GM21447 (cell line): ENCODE measurements around the gene IRAK2.
A peak's percentile ranks its signal among the peaks of the same experiment; 100 is the strongest.
"Not testable (repeated sequence)": the region's sequence is repeated elsewhere in the genome, so short reads cannot be mapped to it uniquely, and the experiment has no call there.

Experiments used
- ATAC-seq: cut with Tn5 transposase; IDR thresholded peaks from one replicate; pipeline ENCODE4 v1.9.1; 2021; ENCODE audit not compliant: unreplicated experiment

IRAK2 gene, protein sequence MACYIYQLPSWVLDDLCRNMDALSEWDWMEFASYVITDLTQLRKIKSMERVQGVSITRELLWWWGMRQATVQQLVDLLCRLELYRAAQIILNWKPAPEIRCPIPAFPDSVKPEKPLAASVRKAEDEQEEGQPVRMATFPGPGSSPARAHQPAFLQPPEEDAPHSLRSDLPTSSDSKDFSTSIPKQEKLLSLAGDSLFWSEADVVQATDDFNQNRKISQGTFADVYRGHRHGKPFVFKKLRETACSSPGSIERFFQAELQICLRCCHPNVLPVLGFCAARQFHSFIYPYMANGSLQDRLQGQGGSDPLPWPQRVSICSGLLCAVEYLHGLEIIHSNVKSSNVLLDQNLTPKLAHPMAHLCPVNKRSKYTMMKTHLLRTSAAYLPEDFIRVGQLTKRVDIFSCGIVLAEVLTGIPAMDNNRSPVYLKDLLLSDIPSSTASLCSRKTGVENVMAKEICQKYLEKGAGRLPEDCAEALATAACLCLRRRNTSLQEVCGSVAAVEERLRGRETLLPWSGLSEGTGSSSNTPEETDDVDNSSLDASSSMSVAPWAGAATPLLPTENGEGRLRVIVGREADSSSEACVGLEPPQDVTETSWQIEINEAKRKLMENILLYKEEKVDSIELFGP

DNA sequence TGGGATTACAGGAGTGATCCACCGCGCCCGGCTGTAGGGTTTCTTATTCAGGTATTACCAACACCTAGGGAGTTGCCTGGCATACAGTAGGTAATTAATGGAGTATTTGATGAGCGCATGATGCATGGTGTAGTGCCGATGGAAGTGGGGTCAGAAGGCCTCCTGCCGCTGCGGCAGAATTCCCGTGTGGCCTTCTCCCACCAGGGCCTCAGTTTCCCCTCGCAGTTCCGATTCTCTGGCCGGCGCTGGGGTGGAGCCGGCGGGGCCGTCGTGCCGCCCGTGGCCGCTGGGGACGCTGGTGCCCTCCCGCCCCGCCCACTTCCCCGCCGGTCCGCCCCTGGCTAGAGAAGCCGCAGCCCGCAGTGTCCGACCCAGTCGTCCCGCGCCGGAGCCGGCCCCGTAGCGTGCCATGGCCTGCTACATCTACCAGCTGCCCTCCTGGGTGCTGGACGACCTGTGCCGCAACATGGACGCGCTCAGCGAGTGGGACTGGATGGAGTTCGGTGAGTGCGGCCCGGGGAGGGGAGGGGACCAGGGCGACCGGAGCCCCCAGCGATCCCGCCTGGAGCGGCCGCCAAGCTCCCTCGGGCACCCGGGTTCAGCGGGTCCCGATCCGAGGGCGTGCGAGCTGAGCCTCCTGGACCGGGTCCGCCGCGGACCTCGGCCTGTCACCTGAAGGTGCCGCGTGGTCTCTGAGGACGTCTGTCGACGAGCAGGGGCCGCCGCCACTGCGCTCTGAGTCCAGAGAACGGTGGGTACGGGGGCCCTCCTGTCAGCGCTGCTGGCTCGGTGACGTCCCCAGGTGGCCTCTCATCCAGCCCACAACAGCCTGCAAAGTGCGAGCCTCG, at the start of gene IRAK2:
TSS of gene IRAK2 (plus strand) at position 374 of the 848 bp plus-strand sequence. CDS start at position 410, 36 bp downstream.
- peak; percentile 81 for ATAC-seq

GRCh38 chr3:10115326-10116137, 49.2 kb upstream of the IRAK2 start, which contains the start of gene BRK1:
Gene BRK1, plus strand, starts transcription at chr3:10115675. Its CDS starts 27 bp downstream, at chr3:10115702.
- peak; percentile 95 for ATAC-seq

GRCh38 chr3:10116138-10116460, 48.6 kb upstream of the IRAK2 start:
- no peak for ATAC-seq

- ATAC-seq: no peak
These were observed 47.8 kb upstream of the IRAK2 start for GRCh38 chr3:10116928-10117327.

DNA sequence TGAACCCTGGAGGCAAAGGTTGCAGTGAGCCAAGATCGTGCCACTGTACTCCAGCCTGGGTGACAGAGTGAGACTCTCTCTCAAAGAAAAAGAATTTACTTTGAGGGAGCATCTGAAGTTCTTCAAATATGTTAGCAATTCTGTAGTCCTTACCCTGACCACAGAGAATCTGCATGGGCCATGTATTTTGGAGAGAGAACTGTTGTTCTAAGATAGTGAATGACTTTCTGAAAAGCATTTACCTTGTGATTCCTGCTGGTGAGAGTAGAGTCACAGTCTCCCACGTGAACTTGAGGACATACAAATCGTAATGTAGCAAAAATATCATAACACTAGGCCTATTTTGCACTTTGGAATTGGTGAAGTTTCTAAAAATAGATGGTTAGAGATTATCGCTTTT, 45.3 kb upstream of the IRAK2 start:
- no peak for ATAC-seq

GRCh38 chr3:10121064-10121463, 43.7 kb upstream of the IRAK2 start:
- ATAC-seq: no peak

DNA sequence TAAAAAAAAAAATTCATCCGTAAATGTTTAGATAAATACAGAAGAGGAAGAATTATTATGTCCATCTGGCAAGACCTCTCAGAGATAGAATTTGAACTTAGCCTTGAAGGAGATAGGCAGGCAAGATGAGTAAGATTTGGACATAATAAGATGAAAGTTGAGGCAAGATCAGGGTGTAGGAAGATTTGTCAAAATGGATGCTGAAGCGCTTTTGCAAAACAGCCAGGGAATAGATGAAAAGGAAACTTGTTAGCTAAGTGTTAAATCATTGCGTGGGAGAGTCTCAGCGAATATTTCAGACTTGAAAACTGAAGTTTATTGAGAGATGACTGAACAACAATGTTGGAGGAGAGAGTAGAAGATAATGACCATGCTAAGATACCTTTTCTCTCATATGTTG, 42.0 kb upstream of the IRAK2 start:
- no peak for ATAC-seq

DNA sequence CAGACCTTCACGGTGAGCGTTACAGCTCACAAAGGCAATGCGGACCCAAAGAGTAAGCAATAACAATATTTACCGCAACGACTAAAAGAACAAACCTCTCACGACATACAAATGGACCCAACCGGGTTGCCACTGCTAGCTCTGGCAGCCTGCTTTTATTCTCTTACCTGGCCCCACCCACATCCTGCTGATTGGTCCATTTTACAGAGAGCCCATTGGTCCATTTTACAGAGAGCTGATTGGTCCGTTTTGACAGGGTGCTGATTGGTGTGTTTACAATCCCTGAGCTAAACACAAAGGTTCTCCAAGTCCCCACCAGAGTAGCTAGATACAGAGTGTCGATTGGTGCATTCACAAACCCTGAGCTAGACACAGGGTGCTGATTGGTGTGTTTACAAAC, 28.8 kb upstream of the IRAK2 start:
- not testable (repeated sequence) for ATAC-seq

- ATAC-seq: no peak
These were observed 28.2 kb upstream of the IRAK2 start for GRCh38 chr3:10136426-10137005.

- ATAC-seq: no peak
These were observed 27.5 kb upstream of the IRAK2 start for GRCh38 chr3:10137178-10137577.

DNA sequence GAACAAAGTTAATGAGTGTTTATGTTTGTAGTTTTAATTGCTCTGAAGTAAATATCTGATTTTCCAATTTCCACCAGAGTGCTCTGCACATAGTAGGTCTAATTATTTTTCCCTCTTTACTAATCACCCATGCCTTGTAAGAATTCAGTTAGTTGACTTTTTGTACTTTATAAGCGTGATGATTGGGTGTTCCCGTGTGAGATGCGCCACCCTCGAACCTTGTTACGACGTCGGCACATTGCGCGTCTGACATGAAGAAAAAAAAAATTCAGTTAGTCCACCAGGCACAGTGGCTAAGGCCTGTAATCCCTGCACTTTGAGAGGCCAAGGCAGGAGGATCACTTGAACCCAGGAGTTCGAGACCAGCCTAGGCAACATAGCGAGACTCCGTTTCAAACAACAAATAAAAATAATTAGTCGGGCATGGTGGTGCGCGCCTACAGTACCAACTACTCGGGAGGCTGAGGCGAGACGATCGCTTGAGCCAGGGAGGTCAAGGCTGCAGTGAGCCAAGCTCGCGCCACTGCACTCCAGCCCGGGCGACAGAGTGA, 23.6 kb upstream of the IRAK2 start:
- ATAC-seq: no peak

DNA sequence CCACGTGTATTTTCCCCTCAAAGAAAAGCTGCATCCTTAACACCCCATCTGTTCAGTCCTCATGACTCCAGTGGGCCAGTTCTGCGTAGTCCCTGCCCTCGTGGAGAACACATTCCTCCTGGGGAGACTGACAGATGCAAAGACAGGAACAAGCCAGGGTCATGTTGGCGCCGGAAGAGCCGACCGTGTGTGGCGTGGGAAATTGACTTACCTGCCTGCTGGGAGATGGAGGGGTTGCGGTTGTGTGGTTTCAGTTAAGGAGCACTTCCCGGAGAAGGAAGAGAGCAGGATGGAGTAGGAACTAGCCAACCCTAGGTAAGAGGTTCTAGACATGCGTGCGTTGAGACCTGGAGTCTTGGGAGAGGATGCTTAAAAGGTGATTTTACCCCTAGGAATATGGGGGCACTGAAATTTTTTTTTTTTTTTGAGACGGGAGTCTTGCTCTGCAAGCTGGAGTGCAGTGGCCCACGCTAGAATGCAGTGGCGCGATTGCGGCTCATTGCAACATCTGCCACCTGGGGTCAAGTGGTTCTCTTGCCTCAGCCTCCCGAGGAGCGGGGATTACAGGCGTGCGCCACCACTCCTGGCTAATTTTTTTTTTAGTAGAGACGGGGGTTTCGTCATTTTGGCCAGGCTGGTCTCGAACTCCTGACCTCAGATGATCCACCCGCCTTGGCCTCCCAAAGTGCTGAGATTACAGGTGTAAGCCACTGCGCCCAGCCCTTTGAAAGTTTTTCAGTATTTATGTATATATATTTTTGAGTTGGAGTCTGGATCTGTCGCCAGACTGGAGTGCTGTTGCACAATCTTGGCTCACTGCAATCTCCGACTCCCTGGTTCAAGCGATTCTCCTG, 21.8 kb upstream of the IRAK2 start:
- ATAC-seq: no peak

DNA sequence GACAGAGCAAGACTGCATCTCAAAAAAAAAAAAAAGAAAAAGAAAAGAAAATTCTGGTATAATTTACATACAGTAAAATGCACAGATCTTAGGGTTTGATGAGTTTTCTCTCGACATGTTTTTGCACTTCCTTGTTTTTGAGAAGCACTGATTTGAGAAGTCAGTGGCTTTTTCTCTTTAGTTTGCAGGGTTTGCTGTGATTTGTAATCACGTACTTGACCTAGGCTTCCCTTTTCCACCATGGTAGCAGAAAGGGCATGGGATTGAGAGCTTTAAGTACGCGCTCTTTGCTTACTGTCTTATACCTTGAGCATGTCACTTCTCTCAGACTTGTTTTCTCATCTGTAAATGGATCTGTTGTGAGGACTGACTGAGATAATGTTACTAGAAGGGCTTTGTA, 19.0 kb upstream of the IRAK2 start:
- ATAC-seq: no peak

- no peak for ATAC-seq
These were observed 15.5 kb upstream of the IRAK2 start for GRCh38 chr3:10149226-10149625.

- no peak for ATAC-seq
These were observed 13.7 kb upstream of the IRAK2 start for GRCh38 chr3:10150987-10151386.

GRCh38 chr3:10154335-10155122, 10.2 kb upstream of the IRAK2 start:
- ATAC-seq: no peak

DNA sequence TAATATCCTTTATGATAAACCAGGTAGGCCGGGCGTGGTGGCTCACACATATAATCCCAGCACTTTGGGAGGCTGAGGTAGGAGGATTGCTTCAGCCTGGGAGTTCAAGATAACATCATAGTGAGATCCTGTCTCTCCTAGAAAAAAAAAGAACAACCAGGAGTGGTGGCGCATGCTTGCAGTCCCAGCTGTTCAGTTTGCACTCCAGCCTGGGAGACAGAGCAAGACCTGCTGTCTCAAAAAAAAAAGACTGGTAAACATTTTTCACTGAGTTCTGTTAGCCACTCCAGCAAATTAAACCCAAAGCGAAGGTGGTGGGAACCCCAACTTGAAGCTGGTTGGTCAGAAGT, 9.6 kb upstream of the IRAK2 start:
- ATAC-seq: no peak

- ATAC-seq: no peak
These were observed 9.1 kb upstream of the IRAK2 start for GRCh38 chr3:10155658-10156057.

- ATAC-seq: no peak
These were observed 7.7 kb upstream of the IRAK2 start for GRCh38 chr3:10157031-10157430.
